K562 (cell line): ENCODE measurements around the gene CLDN7. TPM values are rescaled to one million over a fixed set of nuclear protein-coding genes. Genes with fewer than 3 reads are reported as not detected.
A peak's percentile ranks its signal among the peaks of the same experiment; 100 is the strongest.

Source experiments
- ATAC-seq: fragments of 200-7000 bp; cut with Tn5 transposase; 3 replicates; pipeline ENCODE4 v1.9.1; 2020; ENCODE audit warnings: moderate library complexity
- BruUV-seq: library from RNA; stranded (reverse); fragments of 400-500 nt; replicated peaks from 2 replicates; lab custom pipeline; 2021; lab: Mats Ljungman, UMichigan
- CTCF ChIA-PET: fragments of 300-600 bp; formaldehyde crosslinking; extraction: SDS; loops from one replicate; lab custom pipeline; 2021; ENCODE audit warnings: low intra/inter-chr PET ratio; lab: Yijun Ruan, JAX
- POLR2A ChIA-PET: fragments of 300-600, 350-650 bp; sonication (Branson Sonifier 250); formaldehyde crosslinking; extraction: SDS; loops from one replicate; lab custom pipeline; 2021; ENCODE audit warnings: antibody characterized with exemption, inconsistent platforms; lab: Yijun Ruan, JAX
- DNase-seq, 4 experiments: peaks; one replicate each; pipeline versions ENCODE4 v3.0.0 to v3.0.0-alpha.2; 2011 to 2018; ENCODE audit warnings: low spot score in 3 of 4, mixed read lengths in 3 of 4; ENCODE audit errors: extremely low read depth in 1 of 4
- FAIRE-seq: peaks from 2 replicates; lab custom pipeline; 2011; peaks lifted over from hg19 to GRCh38; lab: Jason Lieb, UNC
- H2AFZ ChIP-seq: 2 replicates; pipeline ENCODE4 v1.6.0; 2011; ENCODE audit warnings: low read depth, low read length, control low read depth, inconsistent platforms
- H3K27ac ChIP-seq: fragments of 200-600 bp; 3 replicates; pipeline ENCODE4 v1.8.0; 2011; ENCODE audit warnings: low read depth, mild to moderate bottlenecking, control low read depth, inconsistent platforms, low read length, moderate library complexity, mixed read lengths; ENCODE audit errors: extremely low read depth
- H3K27me3 ChIP-seq, 2 experiments: fragments of 300-600 bp in 1 of 2; 2 replicates in 1 of 2; 3 replicates in 1 of 2; pipeline versions ENCODE4 v1.6.0 to v1.8.0; 2011; ENCODE audit warnings: inconsistent platforms in 2 of 2, low read length in 2 of 2, mild to moderate bottlenecking in 1 of 2, mixed read lengths in 1 of 2, moderate library complexity in 1 of 2; ENCODE audit not compliant: control insufficient read depth in 2 of 2, insufficient read depth in 2 of 2
- H3K36me3 ChIP-seq: fragments of 300-600 bp; 3 replicates; pipeline ENCODE4 v1.8.0; 2011; ENCODE audit warnings: mild to moderate bottlenecking, low read length, inconsistent platforms; ENCODE audit not compliant: control insufficient read depth, insufficient read depth
- H3K4me1 ChIP-seq, 2 experiments: fragments of 200-600 bp in 1 of 2; replicated peaks in 1 of 2; 2 replicates in 1 of 2; 3 replicates in 1 of 2; pipeline versions ENCODE4 v1.5.1 to v1.8.0; 2011; ENCODE audit warnings: inconsistent platforms in 2 of 2, low read length in 2 of 2, mild to moderate bottlenecking in 1 of 2, mixed read lengths in 1 of 2, moderate library complexity in 1 of 2; ENCODE audit not compliant: control insufficient read depth in 2 of 2, insufficient read depth in 2 of 2
- H3K4me2 ChIP-seq: 2 replicates; pipeline ENCODE4 v1.6.1; 2011; ENCODE audit warnings: low read length, control low read depth, inconsistent platforms, mixed read lengths; ENCODE audit not compliant: insufficient read depth
- H3K4me3 ChIP-seq: fragments of 200-600 bp; sonication (generic), shearing (Covaris generic); 2 replicates; pipeline ENCODE4 v1.5.1; 2016; ENCODE audit warnings: control low read depth, inconsistent platforms
- H3K79me2 ChIP-seq: fragments of 200-600 bp; 3 replicates; pipeline ENCODE4 v1.8.0; 2011; ENCODE audit warnings: low read length, inconsistent platforms; ENCODE audit not compliant: control insufficient read depth, insufficient read depth
- H3K9ac ChIP-seq, 2 experiments: 2 replicates each; pipeline versions ENCODE4 v1.6.0 to v1.6.1; 2011; ENCODE audit warnings: low read depth in 2 of 2, low read length in 2 of 2, control low read depth in 1 of 2, inconsistent platforms in 1 of 2, mild to moderate bottlenecking in 1 of 2, mixed read lengths in 1 of 2; ENCODE audit not compliant: insufficient read depth in 1 of 2
- H3K9me1 ChIP-seq: one replicate; pipeline ENCODE4 v1.6.0; 2011; ENCODE audit warnings: inconsistent platforms, mild to moderate bottlenecking, low read length, moderate library complexity; ENCODE audit not compliant: control insufficient read depth, insufficient read depth
- H3K9me3 ChIP-seq: replicated peaks from 2 replicates; pipeline ENCODE4 v1.5.1; 2011; ENCODE audit warnings: low read depth, low read length, inconsistent platforms; ENCODE audit not compliant: control insufficient read depth, insufficient read depth
- H4K20me1 ChIP-seq: replicated peaks from 2 replicates; pipeline ENCODE4 v1.6.1; 2011; ENCODE audit warnings: low read length, inconsistent platforms, mixed read lengths; ENCODE audit not compliant: control insufficient read depth, insufficient read depth
- EWSR1 ChIP-seq: fragments of 450-650 bp; IDR thresholded peaks from 2 replicates; pipeline ENCODE4 v1.6.1; 2018; ENCODE audit warnings: borderline replicate concordance, mild to moderate bottlenecking, low read depth, moderate library complexity; ENCODE audit not compliant: partially characterized antibody
- IFI16 ChIP-seq: fragments of 250-450 bp; sonication (Bioruptor Pico); IDR thresholded peaks from 2 replicates; pipeline ENCODE4 v2.1.2; 2022; ENCODE audit warnings: mild to moderate bottlenecking, inconsistent platforms
- NR1H2 ChIP-seq: sonication (generic); formaldehyde crosslinking; IDR thresholded peaks from 2 replicates; pipeline ENCODE4 v1.4.0; 2020; ENCODE audit warnings: mild to moderate bottlenecking, missing genetic modification reagents
- NR3C1 ChIP-seq: sonication (generic); formaldehyde crosslinking; IDR thresholded peaks from 2 replicates; pipeline ENCODE4 v1.8.1; 2022; ENCODE audit warnings: missing genetic modification reagents
- SMAD3 ChIP-seq: fragments of 450-650 bp; formaldehyde crosslinking; conservative IDR thresholded peaks from 2 replicates; pipeline ENCODE4 v1.4.0; 2020; ENCODE audit warnings: mild to moderate bottlenecking
- ZNF764 ChIP-seq: fragments of 250-450 bp; sonication (Bioruptor Pico); IDR thresholded peaks from 2 replicates; pipeline ENCODE4 v1.4.0; 2020; ENCODE audit warnings: low read depth, mild to moderate bottlenecking, moderate library complexity
- WGBS: fragments of 100-300 bp; shearing (Covaris generic); methylation state at CpG from one replicate; pipeline ENCODE4 v1.1.6; 2016; ENCODE audit warnings: low coverage, mixed read lengths; ENCODE audit not compliant: insufficient coverage; ENCODE audit errors: missing lambda C conversion rate; 5-methylcytosine and 5-hydroxymethylcytosine counted together
- in situ Hi-C: fragments of 300-500 bp; cut with MboI; formaldehyde crosslinking; loops from 4 replicates; pipeline ENCODE4 v1.15.0; 2018; ENCODE audit warnings: inconsistent platforms, mixed read lengths
- intact Hi-C: fragments of 100-400 bp; cut with micrococcal nuclease; formaldehyde crosslinking; loops from 2 replicates; pipeline ENCODE4 v1.14.2; 2022
- polyA plus RNA-seq, 8 experiments: library from polyadenylated mRNA; depleted of rRNA in 4 of 8; stranded (reverse) in 5 of 8; unstranded in 3 of 8; fragments of >200 nt; fragmentation: Nextera tagmentation in 2 of 8; fragmentation: Illumina TruSeq in 1 of 8; extraction: Ambion mirVana in 2 of 8; extraction: Trizol in 1 of 8; gene quantifications; 2 replicates each; pipeline versions ENCODE4 v1.2.1 to v1.2.3, GENCODE V29; 2011 to 2014; ENCODE audit warnings: inconsistent platforms in 1 of 8, missing spikeins in 1 of 8
- total RNA-seq, 7 experiments: library from RNA; depleted of rRNA in 6 of 7; stranded (reverse); fragments of >200 nt in 6 of 7; fragmentation: Illumina TruSeq in 2 of 7; extraction: Trizol in 2 of 7; gene quantifications; 2 replicates each; pipeline versions ENCODE4 v1.2.1 to v1.2.3, GENCODE V29; 2011 to 2021; ENCODE audit warnings: low replicate concordance in 1 of 7
- TF ChIP-seq, protein P1 (sequence below): sonication (generic); IDR thresholded peaks from 2 replicates; pipeline ENCODE4 v1.6.1; 2016
- TF ChIP-seq, protein P2 (sequence below), 2 experiments: fragments of 450-650 bp; formaldehyde crosslinking in 1 of 2; IDR thresholded peaks; 2 replicates each; pipeline versions ENCODE4 v1.4.0 to v1.6.1; 2014 to 2020; ENCODE audit warnings: mild to moderate bottlenecking in 2 of 2, borderline replicate concordance in 1 of 2, low read depth in 1 of 2
- TF ChIP-seq, protein P3 (sequence below), 2 experiments: fragments of 450-650 bp in 1 of 2; sonication (generic) in 1 of 2; formaldehyde crosslinking in 1 of 2; IDR thresholded peaks in 1 of 2; conservative IDR thresholded peaks in 1 of 2; 2 replicates each; pipeline versions ENCODE4 v1.6.1 to v1.8.1; 2016 to 2023; ENCODE audit warnings: mild to moderate bottlenecking in 2 of 2, moderate library complexity in 2 of 2, inconsistent platforms in 1 of 2, missing genetic modification reagents in 1 of 2

The CLDN7 gene
- total and polyA plus RNA-seq, 9 of the 15 experiments (the other 6 are each of a cell fraction or from before 2014, with no cell fraction given) = 2.2 to 14.5 (median 7.6) TPM

DNA sequence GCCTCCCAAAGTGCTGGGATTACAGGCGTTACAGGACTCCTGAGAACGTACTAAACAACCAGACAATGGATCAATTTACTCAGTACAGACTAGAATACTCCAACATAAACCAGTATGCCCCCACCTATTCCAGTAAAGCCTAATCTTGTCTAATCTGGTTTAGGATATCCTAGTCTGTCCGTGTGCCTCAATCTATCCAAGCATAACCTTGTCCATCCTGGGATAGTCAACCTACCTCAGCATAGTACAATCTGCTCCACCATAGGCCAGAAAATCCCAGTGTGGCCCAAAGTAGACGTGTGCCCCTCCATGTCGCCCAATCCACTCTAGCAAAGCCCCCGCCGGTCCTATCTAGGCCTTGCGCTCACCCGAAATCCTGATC lies 28.6 kb downstream of the CLDN7 start:
- H4K20me1 ChIP-seq = peaks cover 12% of the 10 kb centered on the region
- TF ChIP-seq, protein P1, sequence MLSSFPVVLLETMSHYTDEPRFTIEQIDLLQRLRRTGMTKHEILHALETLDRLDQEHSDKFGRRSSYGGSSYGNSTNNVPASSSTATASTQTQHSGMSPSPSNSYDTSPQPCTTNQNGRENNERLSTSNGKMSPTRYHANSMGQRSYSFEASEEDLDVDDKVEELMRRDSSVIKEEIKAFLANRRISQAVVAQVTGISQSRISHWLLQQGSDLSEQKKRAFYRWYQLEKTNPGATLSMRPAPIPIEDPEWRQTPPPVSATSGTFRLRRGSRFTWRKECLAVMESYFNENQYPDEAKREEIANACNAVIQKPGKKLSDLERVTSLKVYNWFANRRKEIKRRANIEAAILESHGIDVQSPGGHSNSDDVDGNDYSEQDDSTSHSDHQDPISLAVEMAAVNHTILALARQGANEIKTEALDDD = peak; percentile 19; the same call in 1 of the 2 replicates
- TF ChIP-seq, protein P2, sequence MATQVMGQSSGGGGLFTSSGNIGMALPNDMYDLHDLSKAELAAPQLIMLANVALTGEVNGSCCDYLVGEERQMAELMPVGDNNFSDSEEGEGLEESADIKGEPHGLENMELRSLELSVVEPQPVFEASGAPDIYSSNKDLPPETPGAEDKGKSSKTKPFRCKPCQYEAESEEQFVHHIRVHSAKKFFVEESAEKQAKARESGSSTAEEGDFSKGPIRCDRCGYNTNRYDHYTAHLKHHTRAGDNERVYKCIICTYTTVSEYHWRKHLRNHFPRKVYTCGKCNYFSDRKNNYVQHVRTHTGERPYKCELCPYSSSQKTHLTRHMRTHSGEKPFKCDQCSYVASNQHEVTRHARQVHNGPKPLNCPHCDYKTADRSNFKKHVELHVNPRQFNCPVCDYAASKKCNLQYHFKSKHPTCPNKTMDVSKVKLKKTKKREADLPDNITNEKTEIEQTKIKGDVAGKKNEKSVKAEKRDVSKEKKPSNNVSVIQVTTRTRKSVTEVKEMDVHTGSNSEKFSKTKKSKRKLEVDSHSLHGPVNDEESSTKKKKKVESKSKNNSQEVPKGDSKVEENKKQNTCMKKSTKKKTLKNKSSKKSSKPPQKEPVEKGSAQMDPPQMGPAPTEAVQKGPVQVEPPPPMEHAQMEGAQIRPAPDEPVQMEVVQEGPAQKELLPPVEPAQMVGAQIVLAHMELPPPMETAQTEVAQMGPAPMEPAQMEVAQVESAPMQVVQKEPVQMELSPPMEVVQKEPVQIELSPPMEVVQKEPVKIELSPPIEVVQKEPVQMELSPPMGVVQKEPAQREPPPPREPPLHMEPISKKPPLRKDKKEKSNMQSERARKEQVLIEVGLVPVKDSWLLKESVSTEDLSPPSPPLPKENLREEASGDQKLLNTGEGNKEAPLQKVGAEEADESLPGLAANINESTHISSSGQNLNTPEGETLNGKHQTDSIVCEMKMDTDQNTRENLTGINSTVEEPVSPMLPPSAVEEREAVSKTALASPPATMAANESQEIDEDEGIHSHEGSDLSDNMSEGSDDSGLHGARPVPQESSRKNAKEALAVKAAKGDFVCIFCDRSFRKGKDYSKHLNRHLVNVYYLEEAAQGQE (IDR thresholded peaks at IDR 0.05; ENCODE audit: borderline replicate concordance) = peak; percentile 21; the same call in 1 of the 2 replicates
- TF ChIP-seq, protein P2 (CRISPR knock-in tag; IDR thresholded peaks at IDR 0.05; ENCODE audit: low read depth) = no peak
- TF ChIP-seq ZNF764 (CRISPR knock-in tag) (no peak), EWSR1 (no peak), NR1H2 (0 out of 2 replicates have a peak, but pooled peaks have one; percentile 30), IFI16 (CRISPR knock-in tag) (no peak), NR3C1 (no peak), SMAD3 (no peak)
- TF ChIP-seq, protein P3, sequence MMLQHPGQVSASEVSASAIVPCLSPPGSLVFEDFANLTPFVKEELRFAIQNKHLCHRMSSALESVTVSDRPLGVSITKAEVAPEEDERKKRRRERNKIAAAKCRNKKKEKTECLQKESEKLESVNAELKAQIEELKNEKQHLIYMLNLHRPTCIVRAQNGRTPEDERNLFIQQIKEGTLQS (IDR thresholded peaks at IDR 0.05) = no peak
- TF ChIP-seq, protein P3 (CRISPR knock-in tag; conservative IDR thresholded peaks at IDR 0.05) = no peak

More for the DNA sequence above, 28.6 kb downstream of the CLDN7 start:
- peaks cover 81% of the 10 kb centered on the region for H3K79me2 ChIP-seq
- no peaks in the 10 kb centered on the region for H3K27me3 ChIP-seq
- peaks cover 28 to 35% of the 10 kb centered on the region in 2 experiments; a peak in 4 of 5 replicates for H3K4me1 ChIP-seq
- H3K9me1 ChIP-seq = peaks cover 4% of the 10 kb centered on the region
- H3K36me3 ChIP-seq = peaks cover 60% of the 10 kb centered on the region; the same call in 2 of the 3 replicates
- in situ Hi-C loops = no loop called here
- peak overlapping the region; percentile 95 to 97 for H3K9ac ChIP-seq
- H2AFZ ChIP-seq = 0 out of 2 replicates have a peak overlapping the region, but pooled peaks have one; percentile 70
- whole genome bisulfite sequencing = 0% methylated on average over 9 of the region's 9 CpGs
- no TSS peak for BruUV-seq
- DNase-seq (no peak), FAIRE-seq (peak; percentile 19), ATAC-seq (no peak; the same call in 2 of the 3 replicates)
- H3K27ac ChIP-seq = peak overlapping the region; percentile 89
- ChIA-PET POLR2A (interaction anchor here (0.6 to 6.6 kb wide), 4 partner anchors 9 to 648 kb away, joined by 3 to 73 read pairs (median 6); partner anchors contain the start of genes ACADVL, DLG4 and GABARAP), CTCF (no interaction called here)
- H3K9me3 ChIP-seq = no peaks in the 10 kb centered on the region
- intact Hi-C loops = no loop called here
- H3K4me2 ChIP-seq = peak overlapping the region; percentile 91
- peak overlapping the region; percentile 73 for H3K4me3 ChIP-seq
